ENCODE data around the gene CLCN4. TPM values are rescaled to one million over a fixed set of nuclear protein-coding genes. Genes with fewer than 3 reads are reported as not detected.

CLCN4 gene
- total and polyA plus RNA-seq, 2 of the 8 experiments (the other 6 are each of a cell fraction or from before 2014, with no cell fraction given): 3.3 to 11.2 TPM

- TF ChIP-seq CHD7 (IDR thresholded peaks at IDR 0.05; ENCODE audit: insufficient replicate concordance, low read length) (no peak), ASH2L (IDR thresholded peaks at IDR 0.05; ENCODE audit: low read length) (no peak), BACH1 (IDR thresholded peaks at IDR 0.05; ENCODE audit: low read length) (no peak), RFX5 (IDR thresholded peaks at IDR 0.05; ENCODE audit: borderline replicate concordance, low read depth, low read length) (no peak), SRF (IDR thresholded peaks at IDR 0.05; ENCODE audit: low read depth, low read length) (no peak), CTBP2 (IDR thresholded peaks at IDR 0.05; ENCODE audit: borderline replicate concordance, insufficient read depth, insufficient read length, low read length) (no peak)
Observed at GRCh38 chrX:10223276-10223675, 66.5 kb downstream of the CLCN4 start (continued).
